Progenitor cell of endocrine pancreas (in vitro differentiated cells): ENCODE results near the gene PPP1R37. TPM values are rescaled to one million over a fixed set of nuclear protein-coding genes. Genes with fewer than 3 reads are reported as not detected.
"Not testable (repeated sequence)": the region's sequence is repeated elsewhere in the genome, so short reads cannot be mapped to it uniquely, and the experiment has no call there.

ENCODE experiments used
- DNase-seq: peaks from one replicate; pipeline ENCODE4 v3.0.0; 2021; ENCODE audit warnings: low spot score; ENCODE audit not compliant: unreplicated experiment
- H3K27ac Mint-ChIP-seq: 2 replicates; pipeline ENCODE4 v1.8.0; 2021; ENCODE audit warnings: mild to moderate bottlenecking, moderate library complexity, mixed read lengths
- H3K27me3 Mint-ChIP-seq: 2 replicates; pipeline ENCODE4 v1.8.0; 2021; ENCODE audit warnings: mixed read lengths
- H3K36me3 Mint-ChIP-seq: 2 replicates; pipeline ENCODE4 v1.8.0; 2022; ENCODE audit warnings: mixed read lengths; ENCODE audit not compliant: insufficient read depth
- H3K4me1 Mint-ChIP-seq: 2 replicates; pipeline ENCODE4 v1.8.0; 2021; ENCODE audit warnings: low read depth, mixed read lengths
- H3K4me3 Mint-ChIP-seq: 2 replicates; pipeline ENCODE4 v1.8.0; 2021; ENCODE audit warnings: low read depth, mild to moderate bottlenecking, moderate library complexity, mixed read lengths
- H3K9me3 Mint-ChIP-seq: 2 replicates; pipeline ENCODE4 v1.8.0; 2021; ENCODE audit warnings: low read depth, mixed read lengths
- CTCF ChIP-seq: fragments of 200-600 bp; sonication (generic); IDR thresholded peaks from one replicate; pipeline ENCODE4 v1.5.0; 2021; ENCODE audit warnings: antibody characterized with exemption, mild to moderate bottlenecking; ENCODE audit not compliant: unreplicated experiment
- total RNA-seq: library from RNA; stranded (reverse); gene quantifications from 2 replicates; pipeline ENCODE4 v1.2.1, GENCODE V29; 2021

PPP1R37 gene
- total RNA-seq, 1 donor from 2014 or later, result 45.8 TPM

DNA sequence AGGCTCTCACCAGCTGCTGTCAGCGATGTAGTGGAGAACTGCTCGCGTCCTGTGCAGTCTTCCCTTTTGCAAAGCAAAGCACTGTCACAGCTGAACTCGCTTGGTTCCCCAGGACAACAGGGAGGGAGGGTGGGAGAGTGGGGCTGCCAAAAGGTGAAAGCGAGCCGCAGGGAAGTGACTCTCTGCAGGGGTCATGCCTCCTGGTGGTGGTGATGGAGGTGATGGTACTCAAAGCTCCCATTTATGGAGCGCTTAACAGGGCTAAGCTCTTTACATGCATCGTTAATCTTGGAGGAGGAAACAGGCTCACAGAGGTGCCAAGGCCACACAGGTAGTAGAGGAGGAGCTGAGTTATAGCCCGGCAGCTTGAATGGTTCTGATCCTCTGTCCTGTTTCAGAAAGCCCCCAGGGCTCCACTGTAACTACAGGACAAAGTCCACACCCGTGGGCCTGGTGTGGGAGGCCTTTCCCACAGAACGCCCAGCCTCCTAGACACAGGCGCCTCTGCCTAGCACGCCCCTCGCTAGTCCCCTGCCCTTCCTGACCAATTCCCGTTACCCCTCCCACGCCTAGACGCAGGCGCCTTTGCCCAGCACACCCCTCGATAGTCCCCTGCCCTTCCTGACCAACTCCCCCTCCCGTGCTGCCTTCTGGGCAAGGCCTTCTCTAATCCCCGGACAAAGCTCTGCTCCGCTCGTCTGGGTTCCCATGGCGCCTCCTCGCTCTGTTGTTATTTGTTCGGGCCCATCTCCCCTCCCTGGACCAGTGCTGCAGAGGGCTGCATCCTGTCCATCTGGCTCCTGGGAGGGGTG is 10.7 kb downstream of the PPP1R37 start:
- Mint-ChIP-seq H3K4me1 (peaks cover 33% of the 10 kb centered on the region), H3K9me3 (no peaks in the 10 kb centered on the region), H3K27me3 (no peaks in the 10 kb centered on the region), H3K36me3 (no peaks in the 10 kb centered on the region), H3K27ac (peak overlapping the region; percentile 90), H3K4me3 (no peak overlapping the region)
- no peak for DNase-seq
- peak; percentile 38 for TF ChIP-seq CTCF

DNA sequence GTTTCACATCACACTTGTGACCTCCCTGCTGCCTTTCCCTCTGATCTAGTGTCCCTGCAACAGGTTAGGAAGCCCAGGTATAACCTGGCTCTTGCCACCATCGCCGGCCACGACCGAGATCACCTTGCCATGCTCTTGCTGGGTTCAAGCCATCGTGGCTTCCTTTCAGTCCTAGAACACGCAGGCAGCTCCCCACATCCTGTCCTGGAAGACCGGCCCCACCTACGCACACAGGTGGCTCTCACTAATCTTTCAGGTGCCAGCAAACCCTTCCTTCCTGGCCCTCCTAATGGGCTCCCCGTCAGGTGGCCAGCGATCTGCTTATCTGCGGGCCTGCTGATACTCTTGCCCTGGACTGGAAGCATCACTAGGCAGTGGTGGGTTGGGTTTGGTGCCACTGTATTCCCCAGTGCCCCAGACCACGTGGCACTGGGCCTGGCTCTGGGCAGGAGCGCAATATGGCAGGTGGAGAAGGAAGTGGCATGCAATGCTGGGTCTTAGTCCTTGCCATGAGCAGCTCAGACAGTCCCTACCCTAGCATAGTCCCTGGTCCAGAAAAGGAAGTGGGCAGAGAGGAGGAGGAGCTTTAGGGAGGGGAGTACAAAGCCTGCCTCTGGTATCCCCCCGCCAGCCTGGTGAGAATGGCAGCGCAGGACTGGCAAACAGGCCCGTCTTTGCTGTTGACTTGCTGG is 11.8 kb downstream of the PPP1R37 start:
- no peaks in the 10 kb centered on the region for H3K9me3 Mint-ChIP-seq
- H3K27ac Mint-ChIP-seq, result peak overlapping the region; percentile 90
- no peaks in the 10 kb centered on the region for H3K36me3 Mint-ChIP-seq
- no peak overlapping the region for H3K4me3 Mint-ChIP-seq
- H3K4me1 Mint-ChIP-seq, result peaks cover 27% of the 10 kb centered on the region
- DNase-seq, result no peak
- H3K27me3 Mint-ChIP-seq, result no peaks in the 10 kb centered on the region
- TF ChIP-seq CTCF, result no peak

DNA sequence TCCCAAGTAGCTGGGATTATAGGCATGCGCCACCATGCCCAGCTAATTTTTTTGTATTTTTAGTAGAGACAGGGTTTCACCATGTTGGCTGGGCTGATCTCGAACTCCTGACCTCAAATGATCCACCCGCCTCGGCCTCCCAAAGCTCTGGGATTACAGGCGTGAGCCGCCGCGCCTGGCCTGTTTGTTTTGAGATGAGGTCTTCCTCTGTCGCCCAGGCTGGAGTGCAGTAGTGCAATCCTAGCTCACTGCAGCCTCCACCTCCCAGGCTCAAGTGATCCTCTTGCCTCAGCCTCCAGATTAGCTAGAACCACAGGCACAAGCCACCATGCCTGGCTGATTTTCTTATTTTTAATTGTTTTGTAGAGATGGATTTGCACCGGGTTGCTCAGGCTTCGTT is 13.4 kb downstream of the PPP1R37 start:
- not testable (repeated sequence) for H3K27ac Mint-ChIP-seq, H3K4me3 Mint-ChIP-seq, H3K36me3 Mint-ChIP-seq, H3K9me3 Mint-ChIP-seq, H3K27me3 Mint-ChIP-seq, DNase-seq
- H3K4me1 Mint-ChIP-seq, result peaks cover 24% of the 10 kb centered on the region

GRCh38 chr19:45107621-45108150 is 14.7 kb downstream of the PPP1R37 start:
- DNase-seq, result no peak
- Mint-ChIP-seq H3K4me3 (no peak overlapping the region), H3K27me3 (no peaks in the 10 kb centered on the region), H3K27ac (no peak overlapping the region), H3K9me3 (no peaks in the 10 kb centered on the region), H3K4me1 (peaks cover 34% of the 10 kb centered on the region), H3K36me3 (no peaks in the 10 kb centered on the region)
- TF ChIP-seq CTCF, result no peak

GRCh38 chr19:45110851-45111266 is 17.9 kb downstream of the PPP1R37 start:
- Mint-ChIP-seq H3K36me3 (no peaks in the 10 kb centered on the region), H3K27ac (no peak overlapping the region), H3K27me3 (no peaks in the 10 kb centered on the region), H3K4me3 (no peak overlapping the region), H3K9me3 (no peaks in the 10 kb centered on the region), H3K4me1 (peaks cover 30% of the 10 kb centered on the region)
- TF ChIP-seq CTCF, result no peak
- no peak for DNase-seq
